Muscle layer of colon (tissue), 2 donors: ENCODE measurements around the gene ST6GALNAC4.

Source experiments
- H3K27ac ChIP-seq: one replicate; pipeline ENCODE4 v1.7.0; 2013; ENCODE audit warnings: low read depth, mild to moderate bottlenecking, low read length, moderate library complexity
- H3K27me3 ChIP-seq, 2 donors: one replicate each; pipeline ENCODE4 v1.7.0; 2013; ENCODE audit warnings: low read length in 2 of 2, mild to moderate bottlenecking in 2 of 2; ENCODE audit not compliant: insufficient read depth in 2 of 2, control insufficient read depth in 1 of 2
- H3K36me3 ChIP-seq: one replicate; pipeline ENCODE4 v1.7.0; 2013; ENCODE audit warnings: mild to moderate bottlenecking, low read length; ENCODE audit not compliant: insufficient read depth
- H3K4me1 ChIP-seq: one replicate; pipeline ENCODE4 v1.7.0; 2013; ENCODE audit warnings: mild to moderate bottlenecking, low read length; ENCODE audit not compliant: insufficient read depth
- H3K4me3 ChIP-seq, 2 donors: one replicate each; pipeline ENCODE4 v1.7.0; 2013; ENCODE audit warnings: low read length in 2 of 2, low read depth in 1 of 2, mild to moderate bottlenecking in 1 of 2, moderate library complexity in 1 of 2
- H3K9ac ChIP-seq: one replicate; pipeline ENCODE4 v1.7.0; 2013; ENCODE audit warnings: low read length
- H3K9me3 ChIP-seq: one replicate; pipeline ENCODE4 v1.7.0; 2013; ENCODE audit warnings: mild to moderate bottlenecking, low read length
- donor health status: abdominal sarcoma.
- donor health status: Adenocarcinoma of cecum.

ST6GALNAC4 gene, protein sequence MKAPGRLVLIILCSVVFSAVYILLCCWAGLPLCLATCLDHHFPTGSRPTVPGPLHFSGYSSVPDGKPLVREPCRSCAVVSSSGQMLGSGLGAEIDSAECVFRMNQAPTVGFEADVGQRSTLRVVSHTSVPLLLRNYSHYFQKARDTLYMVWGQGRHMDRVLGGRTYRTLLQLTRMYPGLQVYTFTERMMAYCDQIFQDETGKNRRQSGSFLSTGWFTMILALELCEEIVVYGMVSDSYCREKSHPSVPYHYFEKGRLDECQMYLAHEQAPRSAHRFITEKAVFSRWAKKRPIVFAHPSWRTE

GRCh38 chr9:127916720-127917581, at the start of gene ST6GALNAC4:
Gene ST6GALNAC4, minus strand, starts transcription at chr9:127917041. Its CDS starts 622 bp downstream, at chr9:127916419.
- Histone ChIP-seq H3K9ac (peak within 1 kb of the TSS; percentile 57), H3K36me3 (no peaks in the 10 kb centered on the region), H3K27ac (peak within 1 kb of the TSS; percentile 59), H3K4me1 (peaks cover 16% of the 10 kb centered on the region), H3K27me3 (peaks cover 0 to 3% of the 10 kb centered on the region in 2 donors), H3K4me3 (peak within 1 kb of the TSS; percentile 53 to 86), H3K9me3 (no peaks in the 10 kb centered on the region)

GRCh38 chr9:127965953-127966352, 49.1 kb upstream of the ST6GALNAC4 start:
- peak overlapping the region; percentile 3 for H3K9ac ChIP-seq
- no peaks in the 10 kb centered on the region for H3K9me3 ChIP-seq
- no peak overlapping the region for H3K4me3 ChIP-seq
- peak overlapping the region; percentile 94 for H3K27ac ChIP-seq
- no peaks in the 10 kb centered on the region for H3K36me3 ChIP-seq
- H3K27me3 ChIP-seq = no peaks in the 10 kb centered on the region
- peaks cover 99% of the 10 kb centered on the region for H3K4me1 ChIP-seq

GRCh38 chr9:127963359-127964064, 46.7 kb upstream of the ST6GALNAC4 start:
- no peaks in the 10 kb centered on the region for H3K27me3 ChIP-seq
- peaks cover 86% of the 10 kb centered on the region for H3K4me1 ChIP-seq
- peak overlapping the region in 1 of 2 donors; percentile 33 for H3K4me3 ChIP-seq
- H3K9me3 ChIP-seq = no peaks in the 10 kb centered on the region
- peak overlapping the region; percentile 35 for H3K9ac ChIP-seq
- H3K36me3 ChIP-seq = no peaks in the 10 kb centered on the region
- H3K27ac ChIP-seq = peak overlapping the region; percentile 94

DNA sequence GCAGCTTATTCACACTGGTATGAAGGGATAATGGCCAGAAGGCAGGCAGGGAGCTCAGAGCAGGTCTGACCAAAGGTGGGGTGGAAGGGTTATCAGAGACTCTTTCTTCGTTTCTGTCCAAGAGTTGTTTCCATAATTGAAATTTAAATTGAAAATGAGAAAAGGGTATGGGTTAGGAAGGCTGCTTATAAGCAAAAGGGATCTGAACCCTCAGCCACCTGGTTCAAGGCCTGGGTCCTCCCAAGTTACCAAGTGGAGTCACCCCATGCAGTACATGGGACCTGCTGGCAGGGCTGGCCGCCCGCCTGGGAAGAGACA, 46.2 kb upstream of the ST6GALNAC4 start:
- Histone ChIP-seq H3K9me3 (no peaks in the 10 kb centered on the region), H3K27ac (peak overlapping the region; percentile 94), H3K4me3 (no peak overlapping the region), H3K4me1 (peaks cover 81% of the 10 kb centered on the region), H3K9ac (peak overlapping the region; percentile 35), H3K27me3 (no peaks in the 10 kb centered on the region), H3K36me3 (no peaks in the 10 kb centered on the region)

DNA sequence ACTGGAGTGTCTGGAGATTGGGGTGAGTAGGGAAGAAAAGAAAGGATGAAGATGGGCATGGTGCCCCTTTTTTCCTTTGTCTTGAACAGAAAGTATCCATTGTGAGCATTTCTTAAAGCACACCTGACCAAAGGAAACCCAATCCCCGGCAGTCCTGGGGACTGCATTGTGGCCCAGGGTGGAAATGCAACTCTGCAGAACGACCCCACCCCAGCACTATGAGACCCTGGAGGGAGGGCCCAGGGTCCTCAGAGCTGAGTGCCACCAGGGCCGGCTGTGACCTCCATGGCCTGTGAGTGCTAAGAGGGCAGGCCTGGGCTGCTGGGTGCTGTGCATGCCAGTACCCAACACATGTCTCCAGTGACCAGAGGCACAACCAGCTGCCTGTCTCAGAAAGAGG, 45.4 kb upstream of the ST6GALNAC4 start:
- no peaks in the 10 kb centered on the region for H3K27me3 ChIP-seq
- no peaks in the 10 kb centered on the region for H3K36me3 ChIP-seq
- H3K27ac ChIP-seq = peak overlapping the region; percentile 94
- H3K4me1 ChIP-seq = peaks cover 74% of the 10 kb centered on the region
- no peaks in the 10 kb centered on the region for H3K9me3 ChIP-seq
- H3K9ac ChIP-seq = no peak overlapping the region
- H3K4me3 ChIP-seq = no peak overlapping the region

DNA sequence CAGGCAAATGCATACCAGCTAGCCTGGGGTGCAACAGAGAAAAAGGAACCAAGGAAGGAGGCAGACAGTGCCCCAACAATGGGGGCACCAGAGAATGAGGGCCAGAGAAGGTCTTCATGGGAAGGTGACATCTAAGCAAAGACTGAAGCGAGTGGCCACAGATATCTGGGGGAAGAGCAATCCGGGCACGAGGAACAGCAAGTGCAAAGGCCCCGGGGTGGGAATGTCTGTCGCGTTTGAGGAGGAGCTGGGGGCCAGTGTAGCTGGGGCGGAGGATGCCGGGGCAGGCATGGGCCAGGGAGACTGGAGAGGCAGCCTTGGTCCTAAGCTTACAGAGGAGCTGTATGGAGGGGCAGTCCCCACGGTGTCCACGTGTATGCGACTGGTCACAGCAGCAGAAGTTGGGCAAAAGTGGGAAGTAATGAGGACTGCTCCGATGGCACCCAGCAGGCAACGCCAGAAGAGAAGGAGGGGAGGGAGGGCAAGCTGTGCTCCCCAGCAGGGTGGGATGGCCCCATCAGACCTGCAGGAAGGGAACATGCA, 44.8 kb upstream of the ST6GALNAC4 start:
- Histone ChIP-seq H3K4me1 (peaks cover 68% of the 10 kb centered on the region), H3K27me3 (no peaks in the 10 kb centered on the region), H3K9ac (no peak overlapping the region), H3K27ac (peak overlapping the region; percentile 94), H3K9me3 (no peaks in the 10 kb centered on the region), H3K4me3 (no peak overlapping the region), H3K36me3 (no peaks in the 10 kb centered on the region)

DNA sequence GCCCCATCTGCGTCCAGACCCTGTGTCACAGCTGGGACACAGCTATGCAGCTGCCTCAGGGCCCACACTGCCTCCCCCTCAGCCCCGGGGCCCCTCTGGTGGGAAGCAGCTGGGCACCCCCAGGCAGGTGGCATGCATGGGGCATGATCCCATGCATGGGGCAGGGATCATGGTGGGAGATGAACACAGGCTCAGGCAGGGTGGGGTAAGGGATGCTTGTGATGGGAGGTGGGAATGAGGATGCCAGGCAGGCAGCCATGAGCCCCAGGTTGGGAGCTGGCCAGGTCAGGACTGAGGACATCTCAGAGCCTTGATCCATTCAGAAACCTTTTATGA, 44.3 kb upstream of the ST6GALNAC4 start:
- Histone ChIP-seq H3K9ac (no peak overlapping the region), H3K27me3 (no peaks in the 10 kb centered on the region), H3K9me3 (no peaks in the 10 kb centered on the region), H3K27ac (peak overlapping the region; percentile 94), H3K4me3 (no peak overlapping the region), H3K36me3 (no peaks in the 10 kb centered on the region), H3K4me1 (peaks cover 63% of the 10 kb centered on the region)

DNA sequence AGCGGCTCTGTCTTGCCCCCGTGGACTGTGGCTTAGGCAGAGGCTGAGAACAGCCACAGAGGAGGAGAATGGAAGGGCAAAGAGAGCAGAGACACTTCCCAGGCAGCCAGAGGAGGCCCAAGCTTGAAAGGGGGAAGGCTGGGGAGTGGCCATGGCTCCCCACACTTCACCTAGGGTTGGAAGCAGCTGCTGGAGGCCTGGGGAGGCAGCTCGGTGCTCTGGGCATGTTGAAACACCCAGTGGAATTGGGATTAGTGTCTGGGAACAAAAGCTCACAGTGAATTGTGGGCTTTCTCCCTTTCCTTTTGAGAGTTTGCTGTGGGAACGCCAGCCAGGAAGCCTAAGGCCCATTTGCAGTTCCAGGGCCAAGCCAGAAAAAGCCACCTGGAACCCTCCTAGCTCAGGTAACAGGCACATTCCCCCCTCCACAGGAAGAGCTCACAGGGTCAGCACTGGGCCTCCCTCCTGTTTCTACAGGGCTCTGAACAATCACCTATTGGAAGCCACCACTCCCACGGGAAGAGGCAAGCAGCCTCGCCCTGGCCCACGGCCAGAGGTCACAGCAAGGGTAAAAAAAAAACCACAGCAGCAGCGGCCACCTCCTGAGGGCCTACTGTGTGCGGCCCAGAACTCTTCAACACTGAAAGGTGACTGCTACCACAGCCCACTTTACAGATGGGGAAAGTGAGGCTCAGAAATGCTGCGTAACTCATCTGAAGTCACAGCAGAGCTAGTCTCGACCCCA, 43.7 kb upstream of the ST6GALNAC4 start:
- H3K36me3 ChIP-seq = no peaks in the 10 kb centered on the region
- no peaks in the 10 kb centered on the region for H3K9me3 ChIP-seq
- peak overlapping the region; percentile 14 for H3K9ac ChIP-seq
- peaks cover 63% of the 10 kb centered on the region for H3K4me1 ChIP-seq
- H3K4me3 ChIP-seq = no peak overlapping the region
- H3K27ac ChIP-seq = peak overlapping the region; percentile 94
- H3K27me3 ChIP-seq = no peaks in the 10 kb centered on the region

GRCh38 chr9:127959841-127960409, 43.1 kb upstream of the ST6GALNAC4 start:
- Histone ChIP-seq H3K4me3 (no peak overlapping the region), H3K27ac (no peak overlapping the region), H3K9ac (peak overlapping the region; percentile 14), H3K9me3 (no peaks in the 10 kb centered on the region), H3K36me3 (no peaks in the 10 kb centered on the region), H3K4me1 (peaks cover 64% of the 10 kb centered on the region), H3K27me3 (no peaks in the 10 kb centered on the region)

GRCh38 chr9:127959398-127959797, 42.6 kb upstream of the ST6GALNAC4 start:
- Histone ChIP-seq H3K4me3 (no peak overlapping the region), H3K27me3 (no peaks in the 10 kb centered on the region), H3K36me3 (no peaks in the 10 kb centered on the region), H3K9me3 (no peaks in the 10 kb centered on the region), H3K27ac (no peak overlapping the region), H3K4me1 (peaks cover 64% of the 10 kb centered on the region), H3K9ac (no peak overlapping the region)
